Measurements from ENCODE around the gene NOC3L.

Gene NOC3L

DNA sequence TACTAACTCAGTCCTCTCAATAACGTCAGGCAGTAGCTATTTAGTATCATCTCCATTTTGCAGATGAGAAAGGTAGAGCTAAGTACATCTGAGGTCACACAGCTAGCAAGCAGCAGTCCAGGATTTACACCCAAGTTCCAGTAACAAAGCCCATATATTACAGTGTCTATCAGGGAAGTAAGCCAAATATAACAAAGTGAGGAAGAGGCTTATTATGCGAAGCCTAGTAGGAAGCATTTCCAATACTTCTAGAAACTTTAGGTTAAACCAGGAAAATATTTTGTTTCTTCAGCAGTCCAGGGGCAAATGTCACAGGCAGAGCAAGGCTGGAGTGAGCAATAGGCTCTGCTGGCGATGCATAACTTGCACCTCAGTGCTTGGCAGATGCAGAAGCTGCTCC lies 53.9 kb downstream of the NOC3L start:
- peak; percentile 13 for DNase-seq (ENCODE audit: low read depth)
- TF ChIP-seq, protein P1, sequence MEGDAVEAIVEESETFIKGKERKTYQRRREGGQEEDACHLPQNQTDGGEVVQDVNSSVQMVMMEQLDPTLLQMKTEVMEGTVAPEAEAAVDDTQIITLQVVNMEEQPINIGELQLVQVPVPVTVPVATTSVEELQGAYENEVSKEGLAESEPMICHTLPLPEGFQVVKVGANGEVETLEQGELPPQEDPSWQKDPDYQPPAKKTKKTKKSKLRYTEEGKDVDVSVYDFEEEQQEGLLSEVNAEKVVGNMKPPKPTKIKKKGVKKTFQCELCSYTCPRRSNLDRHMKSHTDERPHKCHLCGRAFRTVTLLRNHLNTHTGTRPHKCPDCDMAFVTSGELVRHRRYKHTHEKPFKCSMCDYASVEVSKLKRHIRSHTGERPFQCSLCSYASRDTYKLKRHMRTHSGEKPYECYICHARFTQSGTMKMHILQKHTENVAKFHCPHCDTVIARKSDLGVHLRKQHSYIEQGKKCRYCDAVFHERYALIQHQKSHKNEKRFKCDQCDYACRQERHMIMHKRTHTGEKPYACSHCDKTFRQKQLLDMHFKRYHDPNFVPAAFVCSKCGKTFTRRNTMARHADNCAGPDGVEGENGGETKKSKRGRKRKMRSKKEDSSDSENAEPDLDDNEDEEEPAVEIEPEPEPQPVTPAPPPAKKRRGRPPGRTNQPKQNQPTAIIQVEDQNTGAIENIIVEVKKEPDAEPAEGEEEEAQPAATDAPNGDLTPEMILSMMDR (IDR thresholded peaks at IDR 0.05; ENCODE audit: control insufficient read depth, extremely low read depth, insufficient read depth), result no peak
- no peak overlapping the region for H3K4me3 ChIP-seq (ENCODE audit: low read depth, low read length)

DNA sequence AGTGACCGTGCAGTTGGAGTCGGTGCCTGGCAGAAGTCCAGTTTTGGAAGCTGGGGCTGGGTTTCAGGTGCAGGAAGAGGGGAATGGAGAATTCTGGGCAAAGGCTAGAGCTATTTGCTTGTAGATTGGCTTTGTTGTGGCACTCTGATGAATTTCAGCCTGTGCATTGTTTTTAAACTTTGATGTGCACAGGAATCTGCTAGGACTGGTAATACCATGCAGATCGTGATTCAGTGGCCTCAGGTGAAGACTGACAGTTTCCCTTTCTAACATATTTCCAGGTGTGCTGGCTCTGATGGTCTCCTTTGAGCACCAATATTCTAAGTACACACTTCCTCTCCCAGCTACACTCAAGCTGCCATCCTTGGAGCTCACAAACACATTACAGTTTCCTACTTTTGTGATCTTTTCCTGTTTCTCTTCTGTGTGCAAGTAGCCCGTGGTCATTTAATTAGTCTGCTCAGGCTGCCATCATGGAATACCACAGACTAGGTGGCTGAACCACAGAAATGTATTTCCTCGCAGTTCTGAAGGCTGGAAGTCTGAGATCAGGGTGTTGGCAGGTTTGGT lies 55.6 kb downstream of the NOC3L start:
- no peak overlapping the region for H3K4me3 ChIP-seq (ENCODE audit: low read depth, low read length)
- TF ChIP-seq, protein P1 (IDR thresholded peaks at IDR 0.05; ENCODE audit: control insufficient read depth, extremely low read depth, insufficient read depth), result no peak
- DNase-seq (ENCODE audit: low read depth), result no peak

GRCh38 chr10:94303929-94304328 lies 58.8 kb downstream of the NOC3L start:
- TF ChIP-seq, protein P1 (IDR thresholded peaks at IDR 0.05; ENCODE audit: control insufficient read depth, extremely low read depth, insufficient read depth), result no peak
- DNase-seq (ENCODE audit: low read depth), result no peak
- no peak overlapping the region for H3K4me3 ChIP-seq (ENCODE audit: low read depth, low read length)

DNA sequence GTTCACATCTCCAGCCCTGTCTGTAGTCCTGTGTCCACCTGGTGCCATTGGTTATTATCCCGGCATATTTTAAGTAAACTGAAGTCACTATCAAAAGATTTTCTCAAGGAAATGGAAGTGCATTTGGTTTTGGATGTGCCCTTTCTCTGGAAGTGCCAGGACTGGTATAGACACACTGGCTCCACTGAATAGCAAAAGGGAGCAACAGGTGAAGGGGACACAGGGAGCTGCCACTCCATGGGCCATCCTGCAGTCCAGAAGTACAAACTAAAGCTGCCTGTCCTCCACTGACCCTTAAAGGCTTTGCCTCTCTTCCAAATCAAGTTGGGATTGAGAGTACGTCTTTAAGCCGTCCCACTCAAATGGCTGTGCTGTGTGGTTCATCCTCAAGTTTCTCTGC lies 62.7 kb downstream of the NOC3L start:
- no peak overlapping the region for H3K4me3 ChIP-seq (ENCODE audit: low read depth, low read length)
- no peak for DNase-seq (ENCODE audit: low read depth)
- TF ChIP-seq, protein P1 (IDR thresholded peaks at IDR 0.05; ENCODE audit: control insufficient read depth, extremely low read depth, insufficient read depth), result no peak

DNA sequence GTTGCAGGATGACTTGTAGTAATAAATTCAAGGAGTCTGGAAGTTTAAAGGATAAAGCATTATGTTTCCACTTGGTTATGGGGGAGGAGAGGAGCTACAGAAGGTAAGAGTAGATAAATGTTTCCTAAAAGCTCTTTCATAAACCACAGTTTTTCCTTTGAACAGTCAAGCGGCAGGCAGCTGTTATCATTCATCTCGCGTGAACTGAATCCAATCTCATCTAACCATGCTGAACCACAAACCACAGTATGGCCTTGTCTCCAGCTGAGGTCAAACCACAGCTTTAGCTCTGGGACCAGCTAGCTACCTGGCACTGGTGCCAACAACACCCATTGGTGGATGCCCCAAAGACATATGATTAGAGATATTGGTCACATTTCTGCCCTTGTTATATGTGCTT lies 63.3 kb downstream of the NOC3L start:
- DNase-seq (ENCODE audit: low read depth), result no peak
- H3K4me3 ChIP-seq (ENCODE audit: low read depth, low read length), result no peak overlapping the region
- TF ChIP-seq, protein P1 (IDR thresholded peaks at IDR 0.05; ENCODE audit: control insufficient read depth, extremely low read depth, insufficient read depth), result no peak

DNA sequence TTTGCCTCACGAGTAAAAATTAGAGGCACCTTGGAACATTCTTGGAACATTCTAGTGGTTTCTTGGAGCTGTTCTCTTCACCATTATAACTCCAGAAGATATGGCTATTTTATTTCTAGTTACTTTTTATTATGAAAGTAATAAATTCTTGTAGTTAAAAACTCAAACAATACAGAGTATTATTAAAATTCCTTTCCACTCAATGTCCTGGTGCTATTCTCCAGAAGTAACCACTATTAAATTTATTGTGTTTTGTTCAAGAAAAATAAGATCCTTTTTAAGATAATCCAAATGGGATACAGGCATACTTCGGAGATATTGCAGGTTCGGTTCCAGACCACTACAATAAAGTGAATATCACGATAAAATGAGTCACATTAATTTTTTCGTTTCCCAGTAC lies 68.6 kb downstream of the NOC3L start:
- TF ChIP-seq, protein P1 (IDR thresholded peaks at IDR 0.05; ENCODE audit: control insufficient read depth, extremely low read depth, insufficient read depth), result no peak
- H3K4me3 ChIP-seq (ENCODE audit: low read depth, low read length), result no peak overlapping the region
- DNase-seq (ENCODE audit: low read depth), result no peak

- DNase-seq (ENCODE audit: low read depth), result no peak
- TF ChIP-seq, protein P1 (IDR thresholded peaks at IDR 0.05; ENCODE audit: control insufficient read depth, extremely low read depth, insufficient read depth), result no peak
- H3K4me3 ChIP-seq (ENCODE audit: low read depth, low read length), result no peak overlapping the region
Observed at GRCh38 chr10:94293354-94293753, 69.4 kb downstream of the NOC3L start.

Data from LNCaP clone FGC (cell line).